BE2C (cell line): Measurements from ENCODE around the gene LILRB5.

Experiments
- DNase-seq: peaks from one replicate; pipeline ENCODE4 v3.0.0-alpha.2; 2020
- H3K27me3 ChIP-seq: fragments of 250-450 bp; sonication (Bioruptor Pico); 2 replicates; pipeline ENCODE4 v1.5.1; 2020; ENCODE audit warnings: mild to moderate bottlenecking
- H3K36me3 ChIP-seq: fragments of 250-450 bp; sonication (Bioruptor Pico); 2 replicates; pipeline ENCODE4 v1.5.1; 2020; ENCODE audit warnings: mild to moderate bottlenecking
- H3K4me1 ChIP-seq: fragments of 250-450 bp; sonication (Bioruptor Pico); 2 replicates; pipeline ENCODE4 v1.5.1; 2020
- H3K4me3 ChIP-seq: 2 replicates; pipeline ENCODE4 v1.5.1; 2011; ENCODE audit warnings: low read depth, low read length
- H3K9me3 ChIP-seq: fragments of 250-450 bp; sonication (Bioruptor Pico); 2 replicates; pipeline ENCODE4 v1.5.1; 2020
- TF ChIP-seq, protein P1 (sequence below): IDR thresholded peaks from 2 replicates; pipeline ENCODE4 v1.5.1; 2012; ENCODE audit warnings: mild to moderate bottlenecking, low read depth, low read length

The LILRB5 gene

GRCh38 chr19:54201172-54201701 is 55.8 kb downstream of the LILRB5 start:
- TF ChIP-seq, protein P1, sequence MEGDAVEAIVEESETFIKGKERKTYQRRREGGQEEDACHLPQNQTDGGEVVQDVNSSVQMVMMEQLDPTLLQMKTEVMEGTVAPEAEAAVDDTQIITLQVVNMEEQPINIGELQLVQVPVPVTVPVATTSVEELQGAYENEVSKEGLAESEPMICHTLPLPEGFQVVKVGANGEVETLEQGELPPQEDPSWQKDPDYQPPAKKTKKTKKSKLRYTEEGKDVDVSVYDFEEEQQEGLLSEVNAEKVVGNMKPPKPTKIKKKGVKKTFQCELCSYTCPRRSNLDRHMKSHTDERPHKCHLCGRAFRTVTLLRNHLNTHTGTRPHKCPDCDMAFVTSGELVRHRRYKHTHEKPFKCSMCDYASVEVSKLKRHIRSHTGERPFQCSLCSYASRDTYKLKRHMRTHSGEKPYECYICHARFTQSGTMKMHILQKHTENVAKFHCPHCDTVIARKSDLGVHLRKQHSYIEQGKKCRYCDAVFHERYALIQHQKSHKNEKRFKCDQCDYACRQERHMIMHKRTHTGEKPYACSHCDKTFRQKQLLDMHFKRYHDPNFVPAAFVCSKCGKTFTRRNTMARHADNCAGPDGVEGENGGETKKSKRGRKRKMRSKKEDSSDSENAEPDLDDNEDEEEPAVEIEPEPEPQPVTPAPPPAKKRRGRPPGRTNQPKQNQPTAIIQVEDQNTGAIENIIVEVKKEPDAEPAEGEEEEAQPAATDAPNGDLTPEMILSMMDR = no peak
- H3K27me3 ChIP-seq = no peaks in the 10 kb centered on the region
- no peak for DNase-seq
- H3K4me1 ChIP-seq = peaks cover 10% of the 10 kb centered on the region
- H3K36me3 ChIP-seq = peaks cover 54% of the 10 kb centered on the region
- H3K9me3 ChIP-seq = no peaks in the 10 kb centered on the region
- peak overlapping the region; percentile 92 for H3K4me3 ChIP-seq
